H1 (cell line): Measurements from ENCODE around the gene ABHD18. TPM values are rescaled to one million over a fixed set of nuclear protein-coding genes. Genes with fewer than 3 reads are reported as not detected.

Source experiments
- CTCF ChIA-PET: fragments of 300-600 bp; sonication (Branson Sonifier 250); formaldehyde crosslinking; loops from one replicate; lab custom pipeline; 2021; ENCODE audit not compliant: partially characterized antibody; lab: Charles Lee
- POLR2A ChIA-PET: fragments of 300-600 bp; sonication (Branson Sonifier 250); formaldehyde crosslinking; loops from one replicate; lab custom pipeline; 2021; ENCODE audit warnings: inconsistent platforms; ENCODE audit not compliant: partially characterized antibody; lab: Charles Lee
- DNase-seq, 2 experiments: peaks; one replicate each; pipeline versions ENCODE4 v3.0.0 to v3.0.0-alpha.2; 2010 to 2022; ENCODE audit warnings: low spot score in 2 of 2, low read depth in 1 of 2, mixed read lengths in 1 of 2
- FAIRE-seq: peaks from 2 replicates; lab custom pipeline; 2011; peaks lifted over from hg19 to GRCh38; lab: Jason Lieb, UNC
- H2AFZ ChIP-seq: 2 replicates; pipeline ENCODE4 v1.8.1; 2012; ENCODE audit warnings: low read length, inconsistent platforms
- H2AK5ac ChIP-seq: 2 replicates; pipeline ENCODE4 v1.6.1; 2013; ENCODE audit warnings: low read depth, low read length
- H2BK120ac ChIP-seq: replicated peaks from 2 replicates; pipeline ENCODE3; 2013; ENCODE audit warnings: low read depth, low read length, inconsistent platforms
- H2BK12ac ChIP-seq: 2 replicates; pipeline ENCODE4 v1.6.1; 2013; ENCODE audit warnings: low read depth, low read length
- H2BK15ac ChIP-seq: 2 replicates; pipeline ENCODE4 v1.6.1; 2013; ENCODE audit warnings: low read length
- H2BK20ac ChIP-seq: 2 replicates; pipeline ENCODE4 v1.6.1; 2013; ENCODE audit warnings: low read length
- H2BK5ac ChIP-seq: 2 replicates; pipeline ENCODE4 v1.6.1; 2013; ENCODE audit warnings: low read depth, low read length
- H3K14ac ChIP-seq: 2 replicates; pipeline ENCODE4 v1.6.1; 2013; ENCODE audit warnings: inconsistent platforms; ENCODE audit not compliant: insufficient read length
- H3K18ac ChIP-seq: 2 replicates; pipeline ENCODE4 v1.6.1; 2013; ENCODE audit warnings: low read length; ENCODE audit errors: extremely low read depth
- H3K23ac ChIP-seq: 2 replicates; pipeline ENCODE4 v1.6.1; 2013; ENCODE audit warnings: inconsistent platforms; ENCODE audit not compliant: insufficient read length
- H3K23me2 ChIP-seq: 2 replicates; pipeline ENCODE4 v1.6.1; 2013; ENCODE audit warnings: low read depth, low read length
- H3K27ac ChIP-seq: 2 replicates; pipeline ENCODE4 v1.6.1; 2011; ENCODE audit warnings: low read depth, low read length, inconsistent platforms
- H3K27me3 ChIP-seq, 4 experiments: replicated peaks in 1 of 4; 1 replicate in 1 of 4; 2 replicates in 3 of 4; pipeline versions ENCODE4 v1.6.1 to v1.8.1; 2011 to 2013; ENCODE audit warnings: low read length in 3 of 4, mild to moderate bottlenecking in 3 of 4, inconsistent platforms in 2 of 4, mixed read lengths in 2 of 4, moderate library complexity in 1 of 4; ENCODE audit not compliant: control insufficient read depth in 3 of 4, insufficient read depth in 3 of 4; ENCODE audit errors: extremely low read depth in 1 of 4
- H3K36me3 ChIP-seq, 4 experiments: 2 replicates each; pipeline versions ENCODE4 v1.6.1 to v1.8.1; 2011 to 2013; ENCODE audit warnings: mild to moderate bottlenecking in 4 of 4, low read length in 3 of 4, moderate library complexity in 2 of 4, control low read depth in 1 of 4, inconsistent platforms in 1 of 4; ENCODE audit not compliant: insufficient read depth in 4 of 4, control insufficient read depth in 2 of 4
- H3K4ac ChIP-seq: replicated peaks from 2 replicates; pipeline ENCODE3; 2013; ENCODE audit warnings: low read length, low read depth, mixed read lengths, inconsistent platforms; ENCODE audit not compliant: insufficient read length
- H3K4me1 ChIP-seq, 4 experiments: replicated peaks in 1 of 4; 1 replicate in 1 of 4; 2 replicates in 3 of 4; pipeline versions ENCODE4 v1.6.1 to v1.8.1; 2011 to 2013; ENCODE audit warnings: low read length in 3 of 4, inconsistent platforms in 2 of 4, mixed read lengths in 1 of 4; ENCODE audit not compliant: insufficient read depth in 4 of 4, control insufficient read depth in 3 of 4
- H3K4me2 ChIP-seq, 2 experiments: 2 replicates each; pipeline versions ENCODE4 v1.6.1 to v1.8.1; 2011 to 2013; ENCODE audit warnings: low read depth in 2 of 2, low read length in 2 of 2, control low read depth in 1 of 2, inconsistent platforms in 1 of 2, mild to moderate bottlenecking in 1 of 2; ENCODE audit not compliant: insufficient read depth in 1 of 2
- H3K4me3 ChIP-seq, 4 experiments: fragments of 200-600, 300-600 bp in 1 of 4; sonication (generic), shearing (Covaris generic), sonication (Bioruptor Twin) in 1 of 4; 2 replicates each; pipeline versions ENCODE4 v1.5.1 to v1.8.1; 2011 to 2016; ENCODE audit warnings: low read length in 4 of 4, low read depth in 3 of 4, control low read depth in 2 of 4, inconsistent platforms in 2 of 4, mild to moderate bottlenecking in 2 of 4, mixed read lengths in 1 of 4, moderate library complexity in 1 of 4; ENCODE audit not compliant: insufficient read depth in 2 of 4; ENCODE audit errors: extremely low read depth in 1 of 4
- H3K56ac ChIP-seq: replicated peaks from 2 replicates; pipeline ENCODE3; 2013; ENCODE audit warnings: low read depth, mild to moderate bottlenecking, mixed read lengths, low read length, inconsistent platforms; ENCODE audit not compliant: insufficient read length
- H3K79me1 ChIP-seq: 2 replicates; pipeline ENCODE4 v1.6.1; 2013; ENCODE audit warnings: low read depth, low read length, control low read depth
- H3K79me2 ChIP-seq, 2 experiments: 2 replicates each; pipeline versions ENCODE4 v1.6.1 to v1.8.1; 2012 to 2013; ENCODE audit warnings: low read length in 2 of 2, mild to moderate bottlenecking in 2 of 2, inconsistent platforms in 1 of 2; ENCODE audit not compliant: insufficient read depth in 2 of 2, control insufficient read depth in 1 of 2
- H3K9ac ChIP-seq, 4 experiments: replicated peaks in 1 of 4; 1 replicate in 1 of 4; 2 replicates in 3 of 4; pipeline versions ENCODE4 v1.6.1 to v1.8.1; 2011 to 2013; ENCODE audit warnings: low read depth in 3 of 4, low read length in 3 of 4, control low read depth in 2 of 4, mild to moderate bottlenecking in 2 of 4, moderate library complexity in 2 of 4, inconsistent platforms in 1 of 4; ENCODE audit errors: extremely low read depth in 1 of 4
- H3K9me3 ChIP-seq, 2 experiments: 2 replicates each; pipeline versions ENCODE4 v1.6.1 to v1.8.1; 2012 to 2013; ENCODE audit warnings: mild to moderate bottlenecking in 2 of 2, moderate library complexity in 2 of 2, control low read depth in 1 of 2, inconsistent platforms in 1 of 2, low read depth in 1 of 2, low read length in 1 of 2, mixed read lengths in 1 of 2; ENCODE audit not compliant: insufficient read depth in 2 of 2
- H4K20me1 ChIP-seq, 2 experiments: replicated peaks in 1 of 2; 2 replicates each; pipeline versions ENCODE3 to v1.8.1; 2011 to 2013; ENCODE audit warnings: inconsistent platforms in 2 of 2, low read length in 2 of 2, mild to moderate bottlenecking in 1 of 2; ENCODE audit not compliant: insufficient read depth in 2 of 2, control insufficient read depth in 1 of 2
- H4K5ac ChIP-seq: 2 replicates; pipeline ENCODE4 v1.6.1; 2013; ENCODE audit warnings: low read length, low read depth, mixed read lengths, inconsistent platforms; ENCODE audit not compliant: insufficient read length
- H4K8ac ChIP-seq: 2 replicates; pipeline ENCODE4 v1.8.0; 2013; ENCODE audit warnings: mild to moderate bottlenecking, moderate library complexity, low read length, inconsistent platforms; ENCODE audit not compliant: insufficient read depth; ENCODE audit errors: extremely low read depth
- H4K91ac ChIP-seq: replicated peaks from 2 replicates; pipeline ENCODE3; 2013; ENCODE audit warnings: low read length, mixed read lengths, inconsistent platforms; ENCODE audit not compliant: insufficient read length
- WGBS, 2 experiments: shearing (Covaris generic) in 1 of 2; methylation state at CpG; one replicate each; pipeline versions ENCODE4 v1.1.6 to v1.1.7; 2013 to 2015; ENCODE audit warnings: low lambda C conversion rate in 2 of 2, mixed read lengths in 2 of 2, inconsistent platforms in 1 of 2, low coverage in 1 of 2, missing lambda C conversion rate in 1 of 2; ENCODE audit not compliant: insufficient replicate concordance in 2 of 2, insufficient coverage in 1 of 2, insufficient read length in 1 of 2; ENCODE audit errors: extremely low coverage in 1 of 2, missing lambda C conversion rate in 1 of 2; 5-methylcytosine and 5-hydroxymethylcytosine counted together
- polyA plus RNA-seq, 7 experiments: library from polyadenylated mRNA; depleted of rRNA in 3 of 7; stranded (reverse) in 5 of 7; unstranded in 2 of 7; fragments of >200 nt in 5 of 7; fragments of 200-250 nt in 2 of 7; gene quantifications; 1 replicate in 5 of 7; 2 replicates in 1 of 7; 4 replicates in 1 of 7; pipeline versions ENCODE4 v1.2.1 to v1.2.3, GENCODE V29; 2011 to 2013; ENCODE audit warnings: missing spikeins in 2 of 7, mixed read lengths in 2 of 7
- total RNA-seq: library from RNA; stranded (reverse); fragmentation: NEBNext Ultra II Directional; extraction: Animal tissue kit (Norgen Biotek cat#: 25700); gene quantifications from 2 replicates; pipeline ENCODE4 v1.2.1, GENCODE V29; 2021

Gene ABHD18
- total and polyA plus RNA-seq, 2 of the 8 experiments (the other 6 are each of a cell fraction or from before 2014, with no cell fraction given), result 2.7 to 17.0 TPM

GRCh38 chr4:127922226-127922625, 43.0 kb upstream of the ABHD18 start:
- Histone ChIP-seq H3K27me3 (no peaks in the 10 kb centered on the region), H2BK20ac (no peak overlapping the region), H4K8ac (no peak overlapping the region), H3K4me3 (no peak overlapping the region), H2AK5ac (no peak overlapping the region), H4K20me1 (no peaks in the 10 kb centered on the region), H2BK15ac (no peak overlapping the region), H3K56ac (no peak overlapping the region), H3K79me1 (no peaks in the 10 kb centered on the region), H2BK12ac (no peak overlapping the region), H4K91ac (no peak overlapping the region), H3K79me2 (no peaks in the 10 kb centered on the region), H3K4ac (no peak overlapping the region), H4K5ac (no peak overlapping the region), H2BK5ac (no peak overlapping the region), H3K14ac (no peak overlapping the region), H2AFZ (no peak overlapping the region), H3K4me1 (no peaks in the 10 kb centered on the region), H3K36me3 (peaks cover 0 to 22% (median 7%) of the 10 kb centered on the region in 4 experiments; a peak in 6 of 8 replicates), H3K4me2 (no peak overlapping the region), H3K23ac (no peak overlapping the region), H3K23me2 (no peaks in the 10 kb centered on the region), H3K9me3 (no peaks in the 10 kb centered on the region), H3K27ac (no peak overlapping the region), H3K9ac (no peak overlapping the region), H2BK120ac (no peak overlapping the region), H3K18ac (no peak overlapping the region)
- FAIRE-seq, result no peak
- no peak for DNase-seq
- POLR2A ChIA-PET, result interaction anchor here (0.9 to 1.6 kb wide), 2 partner anchors 11 to 41 kb away, joined by 3 to 4 read pairs; partner anchors contain the start of gene PLK4
- WGBS, 2 experiments, result 80% methylated on average over 2 of the region's 2 CpGs; no CpG with 5 or more reads in 1 of the 2 experiments
- CTCF ChIA-PET, result interaction anchor here (0.9 kb wide), 1 partner anchor 9 kb away, joined by 3 read pairs; no protein-coding TSS in a partner anchor
